H1 (cell line): ENCODE results near the gene UIMC1. TPM values are rescaled to one million over a fixed set of nuclear protein-coding genes. Genes with fewer than 3 reads are reported as not detected.

Experiments
- JUN ChIP-seq: IDR thresholded peaks from 2 replicates; pipeline ENCODE4 v1.6.1; 2011; ENCODE audit warnings: low read depth, mild to moderate bottlenecking, improper control_type of control experiment, low read length
- NANOG ChIP-seq: IDR thresholded peaks from 2 replicates; pipeline ENCODE4 v1.6.1; 2011; ENCODE audit warnings: low read length, low read depth, mild to moderate bottlenecking, inconsistent platforms; ENCODE audit not compliant: insufficient read depth, poor library complexity, severe bottlenecking
- RAD21 ChIP-seq, 2 experiments: IDR thresholded peaks in 1 of 2; conservative IDR thresholded peaks in 1 of 2; 2 replicates each; pipeline ENCODE4 v1.6.1; 2011; ENCODE audit warnings: low read depth in 2 of 2, low read length in 2 of 2, improper control_type of control experiment in 1 of 2, inconsistent platforms in 1 of 2, mild to moderate bottlenecking in 1 of 2, moderate library complexity in 1 of 2
- TBP ChIP-seq: IDR thresholded peaks from 2 replicates; pipeline ENCODE4 v1.6.1; 2011; ENCODE audit warnings: low read depth, low read length, improper control_type of control experiment
- YY1 ChIP-seq: IDR thresholded peaks from 2 replicates; pipeline ENCODE4 v1.6.1; 2011; ENCODE audit warnings: low read depth, mild to moderate bottlenecking, low read length
- polyA plus RNA-seq, 7 experiments: library from polyadenylated mRNA; depleted of rRNA in 3 of 7; stranded (reverse) in 5 of 7; unstranded in 2 of 7; fragments of >200 nt in 5 of 7; fragments of 200-250 nt in 2 of 7; gene quantifications; 1 replicate in 5 of 7; 2 replicates in 1 of 7; 4 replicates in 1 of 7; pipeline versions ENCODE4 v1.2.1 to v1.2.3, GENCODE V29; 2011 to 2013; ENCODE audit warnings: missing spikeins in 2 of 7, mixed read lengths in 2 of 7
- total RNA-seq: library from RNA; stranded (reverse); fragmentation: NEBNext Ultra II Directional; extraction: Animal tissue kit (Norgen Biotek cat#: 25700); gene quantifications from 2 replicates; pipeline ENCODE4 v1.2.1, GENCODE V29; 2021

UIMC1 gene
- total and polyA plus RNA-seq, 2 of the 8 experiments (the other 6 are each of a cell fraction or from before 2014, with no cell fraction given), result 12.8 to 43.7 TPM

DNA sequence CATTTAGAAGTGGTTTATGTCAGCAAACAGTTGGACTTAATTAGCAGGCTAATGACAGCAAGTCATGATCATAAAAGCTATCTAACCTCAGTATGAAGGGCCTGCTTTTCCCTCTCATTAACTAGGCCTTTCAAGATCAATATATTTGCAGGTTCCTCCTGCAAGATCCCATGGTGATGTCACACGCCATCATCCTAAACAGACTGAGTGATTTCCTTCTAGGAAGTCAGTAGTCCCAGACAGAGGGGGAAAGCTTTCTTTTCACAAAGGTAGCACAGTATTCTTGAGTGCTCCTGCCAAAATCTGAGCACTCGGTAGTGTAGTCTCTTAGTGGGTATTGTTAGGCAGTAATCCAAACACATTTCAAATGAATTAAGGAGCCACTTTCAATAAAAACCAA is 52.5 kb downstream of the UIMC1 start (continued):
- TF ChIP-seq YY1, result no peak
- no peak for TF ChIP-seq JUN
- no peak for TF ChIP-seq NANOG
- no peak for TF ChIP-seq TBP
- no peak for TF ChIP-seq RAD21 (IDR thresholded peaks at IDR 0.05 in 1 of 2, conservative IDR thresholded peaks at IDR 0.05 in 1 of 2; ENCODE audit: low read depth in 2 of 2, low read length in 2 of 2)
